Loucy (cell line): ENCODE data around the gene BRD4.

Source experiments
- H2AFZ ChIP-seq: fragments of 200-600 bp; sonication (generic); 2 replicates; pipeline ENCODE4 v1.6.0; 2016; ENCODE audit warnings: antibody characterized with exemption, mild to moderate bottlenecking, low read length, moderate library complexity
- H3F3A ChIP-seq: fragments of 200-600 bp; 2 replicates; pipeline ENCODE4 v1.6.0; 2016; ENCODE audit warnings: antibody characterized with exemption, low read depth, mild to moderate bottlenecking
- H3K27me3 ChIP-seq: fragments of 200-600 bp; sonication (generic); 2 replicates; pipeline ENCODE4 v1.6.1; 2014; ENCODE audit warnings: low read length, mild to moderate bottlenecking; ENCODE audit not compliant: insufficient read depth, poor library complexity, severe bottlenecking
- H3K36me3 ChIP-seq: fragments of 200-600 bp; sonication (generic); 2 replicates; pipeline ENCODE4 v1.6.1; 2016; ENCODE audit warnings: low read length; ENCODE audit not compliant: insufficient read depth
- H3K4me1 ChIP-seq: fragments of 200-600 bp; sonication (generic); 2 replicates; pipeline ENCODE4 v1.5.1; 2014; ENCODE audit warnings: low read length, mild to moderate bottlenecking; ENCODE audit not compliant: insufficient read depth, poor library complexity, severe bottlenecking
- H3K4me2 ChIP-seq: fragments of 200-600 bp; sonication (generic); 2 replicates; pipeline ENCODE4 v1.6.0; 2014; ENCODE audit warnings: antibody characterized with exemption, low read length, low read depth, mild to moderate bottlenecking; ENCODE audit not compliant: poor library complexity, severe bottlenecking
- H3K4me3 ChIP-seq: fragments of 200-600 bp; sonication (generic); 2 replicates; pipeline ENCODE4 v1.5.1; 2014; ENCODE audit warnings: low read length, mild to moderate bottlenecking, mixed read lengths; ENCODE audit not compliant: poor library complexity, severe bottlenecking
- H3K79me2 ChIP-seq: fragments of 200-600 bp; sonication (generic); 2 replicates; pipeline ENCODE4 v1.6.1; 2014; ENCODE audit warnings: low read length; ENCODE audit not compliant: insufficient read depth
- H3K9ac ChIP-seq: fragments of 200-600 bp; sonication (generic); 2 replicates; pipeline ENCODE4 v1.6.0; 2014; ENCODE audit warnings: mild to moderate bottlenecking, low read depth, low read length, moderate library complexity; ENCODE audit not compliant: poor library complexity, severe bottlenecking
- H3K9me2 ChIP-seq: fragments of 200-600 bp; sonication (generic); replicated peaks from 2 replicates; pipeline ENCODE4 v1.6.1; 2016; ENCODE audit warnings: low read depth, low read length, mixed read lengths
- H3K9me3 ChIP-seq: fragments of 200-600 bp; sonication (generic); 2 replicates; pipeline ENCODE4 v1.6.1; 2014; ENCODE audit warnings: mild to moderate bottlenecking, antibody characterized with exemption, low read length, low read depth; ENCODE audit not compliant: insufficient read depth
- H4K20me1 ChIP-seq: fragments of 200-600 bp; sonication (generic); 2 replicates; pipeline ENCODE4 v1.6.0; 2014; ENCODE audit warnings: antibody characterized with exemption, low read length, mild to moderate bottlenecking; ENCODE audit not compliant: insufficient read depth, poor library complexity, severe bottlenecking
- CTCF ChIP-seq: fragments of 200-600 bp; sonication (generic); conservative IDR thresholded peaks from 2 replicates; pipeline ENCODE4 v1.5.1; 2014; ENCODE audit warnings: mild to moderate bottlenecking, antibody characterized with exemption, low read length
- EZH2phosphoT487 ChIP-seq: fragments of 200-600 bp; IDR thresholded peaks from 2 replicates; pipeline ENCODE4 v1.6.1; 2018; ENCODE audit warnings: antibody characterized with exemption, mild to moderate bottlenecking, moderate library complexity, borderline replicate concordance

BRD4 gene

GRCh38 chr19:15225760-15226159 is 106.6 kb downstream of the BRD4 start:
- Histone ChIP-seq H3K27me3 (no peaks in the 10 kb centered on the region), H3K9ac (no peak overlapping the region), H3K79me2 (no peaks in the 10 kb centered on the region), H3K4me2 (no peak overlapping the region), H3K9me3 (no peaks in the 10 kb centered on the region), H3K4me3 (no peak overlapping the region), H3K36me3 (no peaks in the 10 kb centered on the region), H3F3A (no peaks in the 10 kb centered on the region), H4K20me1 (no peaks in the 10 kb centered on the region), H3K4me1 (peaks cover 10% of the 10 kb centered on the region), H2AFZ (no peak overlapping the region), H3K9me2 (no peaks in the 10 kb centered on the region)
- TF ChIP-seq EZH2phosphoT487 (no peak), CTCF (no peak)

DNA sequence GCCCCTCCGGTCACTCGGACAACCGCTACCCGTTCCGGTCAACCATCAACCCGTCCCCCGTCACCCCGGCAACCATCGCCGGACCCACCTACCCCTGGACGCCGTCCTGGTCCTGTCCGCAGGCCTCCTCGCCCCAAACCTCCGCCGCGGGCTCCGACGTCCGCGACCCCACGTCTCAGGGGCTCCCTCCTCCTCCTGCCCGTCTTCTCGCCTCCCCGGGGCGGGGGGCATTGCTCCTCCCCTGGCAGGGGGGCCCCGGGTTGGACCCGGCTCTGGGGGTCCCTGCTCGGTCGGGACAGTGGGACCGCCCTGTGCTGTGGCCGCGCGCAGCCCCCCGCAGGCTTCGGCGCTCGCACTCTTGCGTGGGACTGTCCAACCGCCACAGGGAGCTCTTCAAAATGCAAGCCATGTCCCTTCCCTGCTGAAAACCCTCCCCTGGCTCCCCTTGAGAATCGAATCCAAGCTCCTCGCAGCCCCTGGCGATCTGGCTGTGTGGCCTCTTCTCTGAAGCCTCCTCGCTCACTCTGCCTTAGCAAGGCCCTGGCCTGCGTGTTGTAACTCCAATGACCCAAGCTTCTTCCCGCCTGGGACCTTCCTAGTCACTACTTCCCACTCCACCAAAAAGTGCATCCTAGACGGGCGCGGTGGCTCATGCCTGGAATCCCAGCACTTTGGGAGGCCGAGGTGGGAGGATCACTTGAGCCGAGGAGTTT is 108.5 kb downstream of the BRD4 start:
- H3K4me1 ChIP-seq: peaks cover 10% of the 10 kb centered on the region
- no peaks in the 10 kb centered on the region for H3K36me3 ChIP-seq
- no peaks in the 10 kb centered on the region for H3K9me2 ChIP-seq
- H3K9ac ChIP-seq: no peak overlapping the region
- no peaks in the 10 kb centered on the region for H3K9me3 ChIP-seq
- H3K27me3 ChIP-seq: no peaks in the 10 kb centered on the region
- H3K4me2 ChIP-seq: peak overlapping the region; percentile 72
- TF ChIP-seq EZH2phosphoT487: no peak
- no peak for TF ChIP-seq CTCF
- H2AFZ ChIP-seq: peak overlapping the region; percentile 83
- H3K4me3 ChIP-seq: peak overlapping the region; percentile 70
- H3K79me2 ChIP-seq: no peaks in the 10 kb centered on the region
- no peaks in the 10 kb centered on the region for H3F3A ChIP-seq
- no peaks in the 10 kb centered on the region for H4K20me1 ChIP-seq

DNA sequence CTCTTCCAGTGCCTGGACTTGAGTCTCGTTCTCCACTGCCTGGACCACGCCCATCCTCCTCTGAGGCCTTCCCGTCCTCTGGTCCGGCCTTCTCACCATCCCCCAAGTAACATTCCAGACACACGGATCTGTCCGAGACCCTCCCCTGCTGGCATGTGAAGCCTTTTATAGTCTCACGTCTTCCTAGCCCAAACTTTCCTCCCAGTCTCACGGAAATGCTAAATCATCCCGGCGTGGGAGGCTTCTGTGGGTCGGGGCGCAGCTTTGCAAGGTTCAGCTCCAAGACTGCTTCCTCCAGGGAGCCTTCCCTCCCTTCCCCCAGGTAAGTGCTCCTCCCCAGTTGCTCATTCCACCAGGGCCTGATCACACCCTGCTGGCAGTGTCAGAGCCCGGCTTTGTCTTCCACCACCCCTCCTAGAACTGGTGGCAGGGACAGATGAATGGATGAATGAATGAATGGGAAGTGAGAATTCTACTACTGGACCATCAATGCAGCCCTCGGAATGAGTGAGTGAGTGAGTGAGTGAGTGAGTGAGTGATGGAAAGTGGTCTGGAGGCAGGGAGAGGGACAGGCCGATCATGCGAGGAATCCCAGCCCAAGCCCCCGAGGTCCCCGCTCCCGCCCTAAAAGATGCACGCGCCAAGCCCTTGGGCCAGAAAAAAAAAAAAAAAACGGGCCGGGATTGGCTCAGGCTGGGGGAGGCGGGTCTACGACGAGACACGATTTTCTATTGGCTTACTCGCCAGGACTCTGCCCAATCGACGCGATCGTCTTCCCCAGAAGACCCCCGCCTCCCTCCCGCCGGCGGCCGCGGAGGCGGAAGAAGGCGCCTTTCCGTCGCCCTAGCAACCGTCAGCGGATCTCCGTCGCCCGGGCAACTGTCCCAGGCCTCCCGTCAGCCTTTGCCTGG is 109.3 kb downstream of the BRD4 start:
- peak overlapping the region; percentile 83 for H2AFZ ChIP-seq
- peak overlapping the region; percentile 72 for H3K4me2 ChIP-seq
- no peaks in the 10 kb centered on the region for H3K9me3 ChIP-seq
- H3K4me1 ChIP-seq: peaks cover 10% of the 10 kb centered on the region
- no peaks in the 10 kb centered on the region for H3K79me2 ChIP-seq
- H3K27me3 ChIP-seq: no peaks in the 10 kb centered on the region
- no peaks in the 10 kb centered on the region for H3F3A ChIP-seq
- no peaks in the 10 kb centered on the region for H4K20me1 ChIP-seq
- H3K9me2 ChIP-seq: no peaks in the 10 kb centered on the region
- H3K36me3 ChIP-seq: no peaks in the 10 kb centered on the region
- no peak for TF ChIP-seq CTCF
- no peak for TF ChIP-seq EZH2phosphoT487
- peak overlapping the region; percentile 70 for H3K4me3 ChIP-seq
- no peak overlapping the region for H3K9ac ChIP-seq
